Measurements from ENCODE around the gene ERC1.

Gene ERC1

DNA sequence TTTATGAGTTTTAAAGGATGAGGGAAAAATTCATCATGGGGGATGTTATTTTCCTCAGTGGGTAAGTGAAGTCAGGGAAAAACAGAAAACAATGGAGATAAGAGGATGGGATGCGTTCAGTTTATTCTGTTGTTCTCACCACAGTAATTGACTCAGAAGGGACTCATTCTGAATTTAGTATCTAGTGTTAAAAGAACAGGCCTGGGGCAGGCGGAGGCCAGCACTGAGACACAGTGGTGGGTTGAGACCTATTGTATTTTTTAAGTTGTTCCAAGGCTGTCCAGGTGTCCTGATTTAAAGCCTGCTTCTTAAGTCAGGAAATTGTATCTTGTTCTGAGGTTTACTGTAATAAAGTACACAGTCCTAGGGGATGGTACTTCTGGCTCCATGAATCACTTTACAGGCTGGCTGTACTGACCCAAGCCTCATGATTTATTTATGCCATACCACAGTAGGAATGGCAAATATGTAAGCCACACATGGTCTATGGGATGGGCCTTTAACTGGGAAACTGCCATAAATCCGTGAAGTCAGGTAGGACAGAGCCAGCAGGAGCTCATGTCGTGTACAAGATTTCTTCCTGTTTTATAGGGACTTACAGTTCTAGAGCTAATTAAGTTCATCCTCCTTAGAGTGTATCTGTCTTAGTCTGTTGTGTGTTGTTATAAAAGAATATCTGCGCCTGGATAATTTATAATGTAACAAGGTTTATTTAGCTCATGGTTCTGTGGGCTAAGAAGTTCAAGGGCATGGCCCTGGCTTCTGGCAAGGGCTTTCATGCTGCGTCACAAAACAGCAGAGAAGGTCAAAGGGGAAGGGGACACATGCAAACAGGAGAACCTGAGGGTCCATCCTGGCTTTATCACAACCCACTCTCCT is 359.3 kb downstream of the ERC1 start:
- Histone ChIP-seq H3K9me3 (ENCODE audit: control insufficient read depth, insufficient read depth, low read length) (no peaks in the 10 kb centered on the region), H3K27ac (ENCODE audit: low read depth, low read length) (no peak overlapping the region), H4K20me1 (ENCODE audit: control insufficient read depth, insufficient read depth, low read depth, low read length) (no peaks in the 10 kb centered on the region), H3K36me3 (ENCODE audit: control insufficient read depth, low read length) (no peaks in the 10 kb centered on the region), H3K9me2 (replicated peaks; ENCODE audit: control insufficient read depth, low read length) (no peaks in the 10 kb centered on the region), H3K4me3 (ENCODE audit: low read length) (no peak overlapping the region), H3K27me3 (ENCODE audit: control insufficient read depth, low read length) (no peaks in the 10 kb centered on the region), H3K4me1 (ENCODE audit: control insufficient read depth, low read length) (no peaks in the 10 kb centered on the region), H3K4me2 (ENCODE audit: low read length) (no peak overlapping the region), H3K79me2 (ENCODE audit: control insufficient read depth, low read length) (no peaks in the 10 kb centered on the region), H3F3A (ENCODE audit: control insufficient read depth, insufficient read depth) (no peaks in the 10 kb centered on the region)
- TF ChIP-seq, protein P1, sequence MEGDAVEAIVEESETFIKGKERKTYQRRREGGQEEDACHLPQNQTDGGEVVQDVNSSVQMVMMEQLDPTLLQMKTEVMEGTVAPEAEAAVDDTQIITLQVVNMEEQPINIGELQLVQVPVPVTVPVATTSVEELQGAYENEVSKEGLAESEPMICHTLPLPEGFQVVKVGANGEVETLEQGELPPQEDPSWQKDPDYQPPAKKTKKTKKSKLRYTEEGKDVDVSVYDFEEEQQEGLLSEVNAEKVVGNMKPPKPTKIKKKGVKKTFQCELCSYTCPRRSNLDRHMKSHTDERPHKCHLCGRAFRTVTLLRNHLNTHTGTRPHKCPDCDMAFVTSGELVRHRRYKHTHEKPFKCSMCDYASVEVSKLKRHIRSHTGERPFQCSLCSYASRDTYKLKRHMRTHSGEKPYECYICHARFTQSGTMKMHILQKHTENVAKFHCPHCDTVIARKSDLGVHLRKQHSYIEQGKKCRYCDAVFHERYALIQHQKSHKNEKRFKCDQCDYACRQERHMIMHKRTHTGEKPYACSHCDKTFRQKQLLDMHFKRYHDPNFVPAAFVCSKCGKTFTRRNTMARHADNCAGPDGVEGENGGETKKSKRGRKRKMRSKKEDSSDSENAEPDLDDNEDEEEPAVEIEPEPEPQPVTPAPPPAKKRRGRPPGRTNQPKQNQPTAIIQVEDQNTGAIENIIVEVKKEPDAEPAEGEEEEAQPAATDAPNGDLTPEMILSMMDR (IDR thresholded peaks at IDR 0.05; ENCODE audit: low read depth, low read length, poor library complexity, severe bottlenecking): no peak
- TF ChIP-seq EZH2phosphoT487 (IDR thresholded peaks at IDR 0.05; ENCODE audit: borderline replicate concordance, low read length): no peak

DNA sequence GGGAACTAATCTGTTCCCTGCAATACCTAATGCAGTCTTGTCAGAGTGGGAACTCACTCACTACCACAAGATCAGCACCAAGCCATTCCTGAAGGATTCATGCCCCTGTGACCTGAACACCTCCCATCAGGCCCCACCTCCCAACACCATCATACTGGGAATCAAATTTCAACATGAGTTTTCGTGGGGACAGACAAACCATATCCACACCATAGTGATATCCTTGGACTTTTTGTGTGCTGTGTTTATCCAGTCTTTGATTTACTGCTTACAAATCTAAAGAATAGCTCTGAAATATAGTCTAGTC is 359.9 kb downstream of the ERC1 start:
- H3K9me3 ChIP-seq (ENCODE audit: control insufficient read depth, insufficient read depth, low read length): no peaks in the 10 kb centered on the region
- H3K36me3 ChIP-seq (ENCODE audit: control insufficient read depth, low read length): no peaks in the 10 kb centered on the region
- H3K27me3 ChIP-seq (ENCODE audit: control insufficient read depth, low read length): no peaks in the 10 kb centered on the region
- H3K9me2 ChIP-seq (replicated peaks; ENCODE audit: control insufficient read depth, low read length): no peaks in the 10 kb centered on the region
- no peak overlapping the region for H3K4me2 ChIP-seq (ENCODE audit: low read length)
- no peak overlapping the region for H3K27ac ChIP-seq (ENCODE audit: low read depth, low read length)
- H3K4me3 ChIP-seq (ENCODE audit: low read length): no peak overlapping the region
- no peaks in the 10 kb centered on the region for H3K79me2 ChIP-seq (ENCODE audit: control insufficient read depth, low read length)
- TF ChIP-seq, protein P1 (IDR thresholded peaks at IDR 0.05; ENCODE audit: low read depth, low read length, poor library complexity, severe bottlenecking): no peak
- TF ChIP-seq EZH2phosphoT487 (IDR thresholded peaks at IDR 0.05; ENCODE audit: borderline replicate concordance, low read length): no peak
- H4K20me1 ChIP-seq (ENCODE audit: control insufficient read depth, insufficient read depth, low read depth, low read length): no peaks in the 10 kb centered on the region
- no peaks in the 10 kb centered on the region for H3K4me1 ChIP-seq (ENCODE audit: control insufficient read depth, low read length)
- H3F3A ChIP-seq (ENCODE audit: control insufficient read depth, insufficient read depth): no peaks in the 10 kb centered on the region

DNA sequence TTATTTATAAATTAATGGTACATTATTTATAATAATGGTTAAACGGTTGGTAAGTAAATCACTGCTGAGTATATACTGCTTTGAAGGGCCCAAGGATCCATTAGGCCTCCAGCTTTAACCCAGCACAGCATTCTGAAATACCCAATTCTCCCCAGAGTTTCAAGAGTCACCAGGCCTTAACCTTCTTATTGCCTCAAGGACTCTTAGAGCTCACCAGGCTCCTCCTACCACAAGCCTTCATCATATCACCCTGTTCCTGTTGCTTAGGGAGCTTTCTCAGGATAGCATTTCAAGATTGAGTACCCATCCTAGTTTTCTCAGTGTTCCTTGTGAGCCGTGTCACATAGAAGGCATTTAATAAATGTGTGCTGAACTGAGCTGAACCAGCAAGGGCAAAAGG is 360.9 kb downstream of the ERC1 start:
- H3K27me3 ChIP-seq (ENCODE audit: control insufficient read depth, low read length): no peaks in the 10 kb centered on the region
- H3K4me2 ChIP-seq (ENCODE audit: low read length): no peak overlapping the region
- H4K20me1 ChIP-seq (ENCODE audit: control insufficient read depth, insufficient read depth, low read depth, low read length): no peaks in the 10 kb centered on the region
- TF ChIP-seq, protein P1 (IDR thresholded peaks at IDR 0.05; ENCODE audit: low read depth, low read length, poor library complexity, severe bottlenecking): no peak
- no peak for TF ChIP-seq EZH2phosphoT487 (IDR thresholded peaks at IDR 0.05; ENCODE audit: borderline replicate concordance, low read length)
- H3F3A ChIP-seq (ENCODE audit: control insufficient read depth, insufficient read depth): no peaks in the 10 kb centered on the region
- H3K9me2 ChIP-seq (replicated peaks; ENCODE audit: control insufficient read depth, low read length): no peaks in the 10 kb centered on the region
- no peaks in the 10 kb centered on the region for H3K79me2 ChIP-seq (ENCODE audit: control insufficient read depth, low read length)
- no peak overlapping the region for H3K27ac ChIP-seq (ENCODE audit: low read depth, low read length)
- no peaks in the 10 kb centered on the region for H3K36me3 ChIP-seq (ENCODE audit: control insufficient read depth, low read length)
- no peak overlapping the region for H3K4me3 ChIP-seq (ENCODE audit: low read length)
- no peaks in the 10 kb centered on the region for H3K9me3 ChIP-seq (ENCODE audit: control insufficient read depth, insufficient read depth, low read length)
- H3K4me1 ChIP-seq (ENCODE audit: control insufficient read depth, low read length): no peaks in the 10 kb centered on the region

Data from DOHH2 (cell line).